ENCODE measurements around the gene KIRREL3. TPM values are rescaled to one million over a fixed set of nuclear protein-coding genes. Genes with fewer than 3 reads are reported as not detected.

KIRREL3 gene
- total and polyA plus RNA-seq, 2 donors (not counting 3 experiments of a cell fraction or from before 2014, with no cell fraction given): not detected

DNA sequence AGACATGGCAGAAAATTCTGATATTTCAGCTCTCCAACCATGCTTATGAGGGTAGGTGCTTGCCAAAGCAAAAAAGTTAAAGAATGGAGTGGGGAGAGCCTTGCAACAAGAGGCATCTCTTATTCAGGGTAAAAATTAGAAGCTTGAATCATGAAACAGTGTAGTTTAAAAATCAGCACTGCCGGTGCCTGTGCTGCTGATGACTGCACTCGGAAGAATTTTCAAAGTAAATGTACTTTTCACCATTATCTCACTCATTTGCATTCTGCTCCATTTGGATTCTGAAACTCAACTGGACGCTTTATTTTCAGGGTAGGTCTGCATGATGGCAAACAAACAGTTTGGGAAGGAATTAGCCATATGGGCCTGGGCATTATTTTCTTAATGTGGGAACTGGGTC lies 126.3 kb downstream of the KIRREL3 start:
- H4K20me1 ChIP-seq (replicated peaks; ENCODE audit: control insufficient read depth, extremely low read depth, insufficient read depth, low read length): no peaks in the 10 kb centered on the region
- no peak overlapping the region for H3K4me3 ChIP-seq (replicated peaks in 1 of 3; ENCODE audit: insufficient read depth in 1 of 3, low read depth in 1 of 3, low read length in 3 of 3)
- no peaks in the 10 kb centered on the region for H3K79me2 ChIP-seq (ENCODE audit: control insufficient read depth, insufficient read depth, low read length)
- dilution Hi-C loops (cut with MboI; ENCODE audit: extremely low pct_ligation_motif_present, low sequenced_read_pairs): no loop called here
- H3K9ac ChIP-seq (replicated peaks; ENCODE audit: extremely low read depth, insufficient read depth, low read length): no peak overlapping the region
- no peak overlapping the region for H2AFZ ChIP-seq (ENCODE audit: low read depth, low read length)
- no peak overlapping the region for H3K4me2 ChIP-seq (ENCODE audit: insufficient read depth, low read length)
- no peak for TF ChIP-seq POLR2AphosphoS5 (IDR thresholded peaks at IDR 0.05; ENCODE audit: insufficient read depth, low read depth, low read length)
- no peak for TF ChIP-seq EZH2 (IDR thresholded peaks at IDR 0.05; ENCODE audit: borderline replicate concordance, low read depth, low read length, severe bottlenecking)
- TF ChIP-seq JUN (IDR thresholded peaks at IDR 0.05; ENCODE audit: borderline replicate concordance, insufficient read depth, insufficient read length, low read depth): no peak
- no peak for TF ChIP-seq CTCF (IDR thresholded peaks at IDR 0.05; ENCODE audit: extremely low read depth in 1 of 2, insufficient read depth in 1 of 2, low read depth in 1 of 2, low read length in 2 of 2)
- no peak for TF ChIP-seq POLR2A (IDR thresholded peaks at IDR 0.05; ENCODE audit: low read depth, low read length)
- TF ChIP-seq GATA2 (IDR thresholded peaks at IDR 0.05; ENCODE audit: insufficient read depth, insufficient read length, low read depth, low read length): no peak
- no peak for TF ChIP-seq MYC (IDR thresholded peaks at IDR 0.05; ENCODE audit: low read depth, low read length)
- TF ChIP-seq FOS (IDR thresholded peaks at IDR 0.05; ENCODE audit: borderline replicate concordance, insufficient read depth, low read length): no peak
- TF ChIP-seq, protein P1, sequence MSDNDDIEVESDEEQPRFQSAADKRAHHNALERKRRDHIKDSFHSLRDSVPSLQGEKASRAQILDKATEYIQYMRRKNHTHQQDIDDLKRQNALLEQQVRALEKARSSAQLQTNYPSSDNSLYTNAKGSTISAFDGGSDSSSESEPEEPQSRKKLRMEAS (IDR thresholded peaks at IDR 0.05; ENCODE audit: insufficient read depth, insufficient read length): no peak
- no peaks in the 10 kb centered on the region for H3K36me3 ChIP-seq (ENCODE audit: control insufficient read depth in 2 of 2, extremely low read depth in 1 of 2, insufficient read depth in 2 of 2, low read length in 2 of 2)
- ChIA-PET CTCF (no interaction called here), POLR2A (no interaction called here)
- no peaks in the 10 kb centered on the region for H3K9me3 ChIP-seq (replicated peaks; ENCODE audit: control insufficient read depth, insufficient read depth, low read length)
- FAIRE-seq (no peak), DNase-seq (ENCODE audit: low read depth, low spot score) (no peak)
- intact Hi-C loops (cut with micrococcal nuclease): no loop called here
- no peaks in the 10 kb centered on the region for H3K4me1 ChIP-seq (ENCODE audit: control insufficient read depth, extremely low read depth, insufficient read depth, low read length)
- H3K9me1 ChIP-seq (replicated peaks; ENCODE audit: control insufficient read depth, extremely low read depth, insufficient read depth, low read length): no peaks in the 10 kb centered on the region
- no peaks in the 10 kb centered on the region for H3K27me3 ChIP-seq (ENCODE audit: control insufficient read depth in 2 of 2, insufficient read depth in 2 of 2, low read length in 2 of 2)
- no TSS peak for BruUV-seq (replicated peaks)
- H3K27ac ChIP-seq (ENCODE audit: insufficient read depth, low read depth, low read length): no peak overlapping the region

Measured in endothelial cell of umbilical vein (primary cell).